Uterus (tissue), 4 donors: Measurements from ENCODE around the gene TAOK3. TPM values are rescaled to one million over a fixed set of nuclear protein-coding genes. Genes with fewer than 3 reads are reported as not detected.
"Not testable (repeated sequence)": the region's sequence is repeated elsewhere in the genome, so short reads cannot be mapped to it uniquely, and the experiment has no call there.

ENCODE experiments used
- DNase-seq, 2 donors: peaks; one replicate each; pipeline ENCODE4 v3.0.0-alpha.2; 2019 to 2020
- H3K27ac ChIP-seq, 2 donors: fragments of 200-600 bp; sonication (generic); 1 replicate in 1 of 2; 2 replicates in 1 of 2; pipeline ENCODE4 v1.5.1; 2016 to 2018
- H3K27me3 ChIP-seq, 2 donors: fragments of 200-600 bp; sonication (generic); one replicate each; pipeline ENCODE4 v1.5.1; 2018 to 2019; ENCODE audit warnings: control low read depth in 1 of 2
- H3K36me3 ChIP-seq, 2 donors: fragments of 200-600 bp; sonication (generic); one replicate each; pipeline ENCODE4 v1.5.1; 2019; ENCODE audit warnings: control low read depth in 1 of 2
- H3K4me1 ChIP-seq, 2 donors: fragments of 200-600 bp; sonication (generic); one replicate each; pipeline ENCODE4 v1.5.1; 2018 to 2019; ENCODE audit warnings: control low read depth in 1 of 2
- H3K4me3 ChIP-seq, 2 donors: fragments of 200-600 bp; sonication (generic); 1 replicate in 1 of 2; 2 replicates in 1 of 2; pipeline ENCODE4 v1.5.1; 2018 to 2019; ENCODE audit warnings: mild to moderate bottlenecking in 1 of 2
- H3K9me3 ChIP-seq, 2 donors: fragments of 200-600 bp; sonication (generic); one replicate each; pipeline ENCODE4 v1.5.1; 2019; ENCODE audit warnings: control low read depth in 1 of 2
- POLR2A ChIP-seq, 2 donors: fragments of 450-650 bp; IDR thresholded peaks; one replicate each; pipeline ENCODE4 v1.6.1; 2016; ENCODE audit warnings: antibody characterized with exemption in 2 of 2, mild to moderate bottlenecking in 1 of 2, moderate library complexity in 1 of 2
- intact Hi-C: fragments of 100-400 bp; cut with DNase I; formaldehyde crosslinking; loops from one replicate; pipeline ENCODE4 v1.15.1; 2023; ENCODE audit warnings: low total_unique reads
- total RNA-seq, 4 donors: library from RNA; depleted of rRNA in 3 of 4; stranded (reverse); fragments of >200 nt in 3 of 4; gene quantifications; one replicate each; pipeline versions ENCODE4 v1.1.0 to v1.2.4, GENCODE V29; 2014 to 2023
- TF ChIP-seq, protein P1 (sequence below), 4 experiments: fragments of 200-600 bp in 2 of 4; fragments of 450-650 bp in 2 of 4; sonication (generic) in 2 of 4; IDR thresholded peaks; one replicate each; pipeline ENCODE4 v1.5.1; 2016 to 2019; ENCODE audit warnings: antibody characterized with exemption in 4 of 4, mild to moderate bottlenecking in 2 of 4, moderate library complexity in 1 of 4
- donor health status: DM: yes; HTN: yes; CAD: no.

Gene TAOK3
- total RNA-seq, 4 donors from 2014 or later, result 14.9 to 35.1 (median 24.8) TPM

DNA sequence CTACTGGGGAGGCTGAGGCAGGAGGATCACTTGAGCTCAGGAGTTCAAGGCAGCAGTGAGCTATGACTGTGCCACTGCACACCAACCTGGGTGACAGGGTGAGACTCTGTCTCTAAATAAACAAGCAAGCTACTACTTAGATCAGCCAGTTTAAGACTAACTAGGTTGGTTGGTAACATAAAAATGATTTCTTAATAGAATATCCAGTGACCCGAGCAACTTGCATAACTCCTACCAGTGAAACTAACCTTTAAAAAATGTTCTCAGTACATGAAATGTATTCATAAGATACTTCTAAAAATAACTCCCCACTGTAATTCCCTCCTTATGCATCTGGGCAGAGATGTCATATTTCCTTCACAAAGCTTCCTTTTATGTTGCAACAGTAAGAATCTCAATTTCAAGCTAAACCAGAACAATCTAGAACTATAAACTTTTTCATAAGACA lies 15.9 kb downstream of the TAOK3 start:
- H3K27ac ChIP-seq, result peak overlapping the region; percentile 61 to 67
- H3K36me3 ChIP-seq, result no peaks in the 10 kb centered on the region
- no peaks in the 10 kb centered on the region for H3K27me3 ChIP-seq
- H3K9me3 ChIP-seq, result no peaks in the 10 kb centered on the region
- H3K4me1 ChIP-seq, result peaks cover 0 to 4% of the 10 kb centered on the region in 2 donors
- no peak overlapping the region for H3K4me3 ChIP-seq
- intact Hi-C loops, result no loop called here
- TF ChIP-seq, protein P1, sequence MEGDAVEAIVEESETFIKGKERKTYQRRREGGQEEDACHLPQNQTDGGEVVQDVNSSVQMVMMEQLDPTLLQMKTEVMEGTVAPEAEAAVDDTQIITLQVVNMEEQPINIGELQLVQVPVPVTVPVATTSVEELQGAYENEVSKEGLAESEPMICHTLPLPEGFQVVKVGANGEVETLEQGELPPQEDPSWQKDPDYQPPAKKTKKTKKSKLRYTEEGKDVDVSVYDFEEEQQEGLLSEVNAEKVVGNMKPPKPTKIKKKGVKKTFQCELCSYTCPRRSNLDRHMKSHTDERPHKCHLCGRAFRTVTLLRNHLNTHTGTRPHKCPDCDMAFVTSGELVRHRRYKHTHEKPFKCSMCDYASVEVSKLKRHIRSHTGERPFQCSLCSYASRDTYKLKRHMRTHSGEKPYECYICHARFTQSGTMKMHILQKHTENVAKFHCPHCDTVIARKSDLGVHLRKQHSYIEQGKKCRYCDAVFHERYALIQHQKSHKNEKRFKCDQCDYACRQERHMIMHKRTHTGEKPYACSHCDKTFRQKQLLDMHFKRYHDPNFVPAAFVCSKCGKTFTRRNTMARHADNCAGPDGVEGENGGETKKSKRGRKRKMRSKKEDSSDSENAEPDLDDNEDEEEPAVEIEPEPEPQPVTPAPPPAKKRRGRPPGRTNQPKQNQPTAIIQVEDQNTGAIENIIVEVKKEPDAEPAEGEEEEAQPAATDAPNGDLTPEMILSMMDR (IDR thresholded peaks at IDR 0.05), result no peak
- no peak for TF ChIP-seq POLR2A (IDR thresholded peaks at IDR 0.05)
- DNase-seq, result no peak

- Histone ChIP-seq H3K4me3 (no peak overlapping the region), H3K36me3 (no peaks in the 10 kb centered on the region), H3K27ac (no peak overlapping the region), H3K27me3 (no peaks in the 10 kb centered on the region), H3K9me3 (no peaks in the 10 kb centered on the region), H3K4me1 (peaks cover 0 to 4% of the 10 kb centered on the region in 2 donors)
- no peak for TF ChIP-seq POLR2A (IDR thresholded peaks at IDR 0.05)
- TF ChIP-seq, protein P1 (IDR thresholded peaks at IDR 0.05), result no peak
- intact Hi-C loops, result no loop called here
- DNase-seq, result no peak
Observed at GRCh38 chr12:118355843-118356242, 16.9 kb downstream of the TAOK3 start.

GRCh38 chr12:118354903-118355302 lies 17.8 kb downstream of the TAOK3 start:
- no peak for TF ChIP-seq POLR2A (IDR thresholded peaks at IDR 0.05)
- TF ChIP-seq, protein P1 (IDR thresholded peaks at IDR 0.05), result no peak
- Histone ChIP-seq H3K9me3 (no peaks in the 10 kb centered on the region), H3K4me3 (no peak overlapping the region), H3K27ac (no peak overlapping the region), H3K36me3 (no peaks in the 10 kb centered on the region), H3K4me1 (peaks cover 0 to 4% of the 10 kb centered on the region in 2 donors), H3K27me3 (no peaks in the 10 kb centered on the region)
- intact Hi-C loops, result no loop called here
- no peak for DNase-seq

- H3K4me1 ChIP-seq, H3K36me3 ChIP-seq, intact Hi-C loops, H3K4me3 ChIP-seq, H3K9me3 ChIP-seq, H3K27ac ChIP-seq, DNase-seq, H3K27me3 ChIP-seq: not testable (repeated sequence)
Observed at GRCh38 chr12:118354503-118354902, 18.2 kb downstream of the TAOK3 start.

- H3K9me3 ChIP-seq, result no peaks in the 10 kb centered on the region
- TF ChIP-seq, protein P1 (IDR thresholded peaks at IDR 0.05), result no peak
- TF ChIP-seq POLR2A (IDR thresholded peaks at IDR 0.05), result no peak
- intact Hi-C loops, result no loop called here
- peaks cover 0 to 4% of the 10 kb centered on the region in 2 donors for H3K4me1 ChIP-seq
- no peak overlapping the region for H3K27ac ChIP-seq
- no peak overlapping the region for H3K4me3 ChIP-seq
- no peaks in the 10 kb centered on the region for H3K36me3 ChIP-seq
- DNase-seq, result no peak
- H3K27me3 ChIP-seq, result no peaks in the 10 kb centered on the region
Observed at GRCh38 chr12:118353721-118354120, 19.0 kb downstream of the TAOK3 start.
